Measurements from ENCODE around the gene GFI1B.
"Not testable (repeated sequence)": the region's sequence is repeated elsewhere in the genome, so short reads cannot be mapped to it uniquely, and the experiment has no call there.

GFI1B gene

DNA sequence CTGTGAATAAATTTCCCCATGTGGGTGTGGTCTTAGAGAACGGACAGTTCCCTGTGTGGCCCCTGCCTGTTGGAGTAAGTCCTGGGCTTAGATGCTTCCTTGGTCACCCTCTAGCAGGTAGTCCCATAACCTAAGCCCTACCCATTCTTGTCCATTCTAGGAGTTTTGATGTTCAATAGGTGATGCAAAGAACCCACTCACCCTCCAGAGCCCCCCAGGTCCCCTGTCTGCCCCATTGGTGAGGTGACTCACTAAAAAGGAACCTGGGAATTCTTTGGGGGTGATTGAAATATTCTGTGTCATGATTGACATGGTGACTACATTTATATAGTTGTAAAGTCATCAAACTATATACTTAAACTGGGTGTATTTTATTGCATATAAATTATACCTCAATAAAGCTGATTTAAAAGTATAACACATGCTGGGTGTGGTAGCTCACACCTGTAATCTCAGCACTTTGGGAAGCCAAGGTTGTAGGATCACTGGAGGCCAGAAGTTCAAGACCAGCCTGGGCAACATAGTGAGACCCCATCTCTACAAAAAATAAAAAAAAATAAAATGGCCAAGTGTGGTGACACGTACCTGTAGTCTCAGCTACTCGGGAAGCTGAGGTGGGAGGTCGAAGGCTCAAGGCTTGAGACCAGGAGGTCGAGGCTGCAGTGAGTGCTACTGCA lies 31.6 kb downstream of the GFI1B start:
- DNase-seq (ENCODE audit: low spot score) = no peak

DNA sequence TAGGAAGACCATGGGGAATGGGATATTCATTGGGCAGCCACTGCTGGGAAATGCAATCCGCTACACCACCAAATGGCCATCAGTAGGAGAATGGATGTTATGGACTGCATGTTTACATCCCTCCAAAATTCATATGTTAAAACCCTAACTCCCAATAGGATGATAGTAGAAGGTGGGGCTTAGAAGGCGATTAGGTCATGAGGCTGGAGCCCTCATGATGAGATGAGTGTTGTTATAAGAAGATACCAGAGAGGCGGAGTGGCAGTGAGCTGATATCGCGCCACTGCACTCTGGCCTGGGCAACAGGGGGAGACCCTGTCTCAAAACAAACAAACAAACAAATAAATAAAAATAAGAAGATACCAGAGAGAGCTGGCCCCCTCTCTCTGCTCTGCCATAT lies 36.2 kb downstream of the GFI1B start:
- DNase-seq (ENCODE audit: low spot score) = no peak

DNA sequence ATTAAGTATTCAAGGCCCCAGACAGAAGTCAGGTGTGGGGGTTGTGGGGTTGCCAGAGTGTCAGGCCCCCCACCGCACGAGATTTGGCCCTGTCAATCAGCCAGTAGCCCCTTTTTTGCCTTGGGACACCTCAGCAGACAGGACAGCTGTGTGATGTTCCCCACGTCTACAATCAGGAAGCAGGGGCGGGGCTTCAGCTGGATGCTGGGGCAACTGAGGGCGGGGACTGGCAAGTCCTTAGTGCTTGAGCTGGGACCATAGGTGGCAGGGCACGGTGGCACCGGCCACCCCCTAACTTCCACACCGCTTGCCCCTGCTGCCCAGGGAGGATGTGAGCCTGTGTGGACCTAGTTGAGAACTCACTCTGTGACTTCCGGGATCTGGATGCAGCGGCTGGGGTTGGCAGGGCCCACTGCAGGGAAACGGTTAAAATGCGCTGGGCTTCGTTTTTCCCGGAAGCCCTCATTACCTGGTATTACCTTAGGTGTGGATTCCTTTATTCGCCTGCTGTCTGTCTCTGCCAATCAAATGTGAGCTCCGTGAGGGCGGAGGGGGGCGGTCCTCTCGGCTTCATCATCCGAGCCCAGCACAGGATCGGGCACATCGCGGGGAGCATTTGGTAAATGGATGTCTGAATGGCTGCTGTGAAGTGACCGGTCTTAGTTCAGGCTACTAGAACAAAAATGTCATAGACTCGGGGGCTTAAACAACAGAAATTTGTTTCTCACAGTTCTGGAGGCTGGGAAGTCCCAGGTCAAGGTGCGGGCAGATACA lies 44.8 kb downstream of the GFI1B start:
- no peak for DNase-seq (ENCODE audit: low spot score)

DNA sequence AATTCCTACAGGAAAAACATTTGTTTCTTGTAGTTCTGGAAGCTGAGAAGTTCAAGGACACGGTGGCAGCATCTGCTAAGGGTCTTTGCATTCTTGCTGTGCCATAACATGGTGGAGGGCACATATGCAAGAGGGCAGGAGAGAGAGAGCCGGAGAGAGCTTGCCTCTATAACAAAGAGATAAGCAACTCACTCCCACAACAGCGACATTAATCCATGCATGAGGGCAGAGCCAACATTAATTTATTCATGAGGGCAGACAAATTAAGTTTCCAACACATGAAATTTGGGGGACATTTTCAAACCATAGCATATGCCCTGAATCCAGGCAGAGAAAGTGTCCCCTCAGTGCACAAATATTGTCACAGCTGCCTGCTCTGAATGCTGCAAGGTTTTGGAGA lies 47.9 kb downstream of the GFI1B start:
- no peak for DNase-seq (ENCODE audit: low spot score)

DNA sequence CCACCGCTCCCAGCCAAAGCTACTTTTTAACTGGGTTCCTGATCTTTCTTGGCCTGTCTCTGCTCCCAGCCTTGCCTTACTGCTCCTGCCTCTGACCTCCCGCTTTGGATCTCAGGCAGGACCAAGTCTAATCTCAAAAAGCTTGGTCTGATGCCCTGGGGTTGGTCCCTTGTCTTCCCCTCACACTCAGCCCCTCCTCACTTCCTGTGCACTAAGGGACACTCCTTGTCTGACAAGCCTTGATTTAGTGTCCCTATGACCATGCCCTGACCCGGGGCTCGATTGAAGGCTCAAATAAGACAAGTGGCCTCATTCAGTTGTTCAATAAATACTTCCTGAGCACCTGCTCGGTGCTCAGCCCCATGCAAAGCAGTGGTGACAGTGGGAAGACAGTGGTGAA lies 48.6 kb downstream of the GFI1B start:
- no peak for DNase-seq (ENCODE audit: low spot score)

DNA sequence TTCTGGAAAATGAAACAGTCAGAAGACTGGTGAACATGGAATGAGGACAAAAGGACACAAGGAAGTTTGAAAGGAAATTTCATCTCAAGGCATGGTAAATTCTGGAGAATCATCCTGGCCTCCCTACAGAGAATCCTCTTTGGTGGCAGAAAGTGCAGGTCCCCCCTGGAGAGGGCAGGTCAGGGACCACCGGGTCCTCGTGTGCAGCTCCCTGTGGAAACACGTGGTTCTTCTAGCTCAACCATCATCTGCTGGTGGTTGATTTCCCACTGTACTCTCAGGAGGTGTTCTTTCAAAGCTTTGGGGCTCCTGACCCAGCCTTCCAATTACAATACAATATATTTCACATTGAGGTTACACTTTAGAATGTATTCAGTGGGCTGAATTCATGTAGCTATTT lies 49.7 kb downstream of the GFI1B start:
- no peak for DNase-seq (ENCODE audit: low spot score)

DNA sequence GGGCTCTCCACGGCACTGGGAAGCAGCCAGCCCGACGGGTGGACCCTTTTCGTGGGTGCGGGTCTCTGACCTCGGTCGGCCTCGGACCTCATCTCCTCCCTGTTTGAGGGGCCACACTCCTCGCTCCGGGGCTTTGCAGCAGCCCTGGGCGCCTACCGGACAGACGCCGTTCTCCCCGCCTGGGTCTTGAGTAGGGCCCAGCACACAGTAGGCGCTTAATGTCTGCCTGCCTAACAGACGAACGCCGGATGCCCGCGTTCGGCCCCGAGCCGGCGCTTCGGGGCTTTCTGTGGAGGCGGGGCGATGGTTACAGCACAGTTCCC lies 51.5 kb downstream of the GFI1B start:
- no peak for DNase-seq (ENCODE audit: low spot score)

DNA sequence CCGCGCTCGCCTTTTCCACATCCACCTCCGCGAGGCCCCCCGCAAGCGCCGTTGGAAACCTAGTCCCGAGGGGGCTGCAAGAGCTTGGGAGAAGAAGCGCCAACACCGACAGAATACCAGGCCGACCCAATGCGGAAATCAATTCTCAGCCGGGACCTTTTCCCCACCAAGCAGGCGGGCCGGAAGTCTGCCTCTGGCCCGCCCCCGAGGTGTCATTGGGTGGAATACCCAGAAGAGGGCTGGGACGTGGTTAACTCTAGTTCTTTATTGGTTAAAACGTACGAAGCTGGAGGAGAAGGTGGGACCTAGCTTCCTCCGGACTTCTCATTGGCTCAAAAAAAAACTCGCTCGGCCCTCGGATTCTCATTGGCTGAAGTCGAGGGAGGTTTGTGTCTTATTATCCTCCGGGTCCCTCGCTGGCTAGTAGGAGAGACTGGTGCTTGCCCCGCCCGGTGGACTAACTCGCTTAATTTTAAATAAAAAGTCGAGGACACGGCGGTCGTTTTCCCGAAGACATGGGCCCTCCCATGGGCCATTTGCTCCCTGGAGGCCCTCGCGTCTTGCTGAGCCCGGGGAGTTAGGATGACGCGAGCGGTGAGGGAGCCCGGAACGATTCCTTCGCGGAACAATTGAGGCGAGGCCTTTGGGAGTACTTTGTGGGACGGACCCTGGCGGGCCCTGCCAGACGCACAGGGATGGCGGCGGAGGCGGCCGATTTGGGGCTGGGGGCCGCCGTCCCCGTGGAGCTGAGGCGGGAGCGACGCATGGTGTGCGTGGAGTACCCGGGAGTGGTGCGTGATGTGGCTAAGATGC lies 52.0 kb downstream of the GFI1B start, which contains the start of gene GTF3C5:
TSS of gene GTF3C5 (plus strand) at position 681 of the 813 bp plus-strand sequence. CDS start at position 696, 15 bp downstream.
- peak; percentile 99 for DNase-seq (ENCODE audit: low spot score)

DNA sequence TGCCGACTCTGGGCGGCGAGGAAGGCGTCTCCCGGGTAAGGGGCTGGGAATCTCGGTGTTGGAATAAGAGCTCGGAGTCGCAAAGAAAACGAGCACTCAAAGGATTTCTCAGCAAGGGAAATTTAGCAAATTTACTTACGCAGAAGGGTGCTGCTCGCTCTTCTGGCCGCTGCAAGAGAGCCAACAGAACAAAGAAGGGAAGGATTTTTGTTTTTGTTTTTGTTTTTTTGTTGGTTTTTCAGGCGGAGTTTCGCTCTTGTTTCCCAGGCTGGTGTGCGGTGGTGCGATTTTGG lies 52.6 kb downstream of the GFI1B start:
- no peak for DNase-seq (ENCODE audit: low spot score)

DNA sequence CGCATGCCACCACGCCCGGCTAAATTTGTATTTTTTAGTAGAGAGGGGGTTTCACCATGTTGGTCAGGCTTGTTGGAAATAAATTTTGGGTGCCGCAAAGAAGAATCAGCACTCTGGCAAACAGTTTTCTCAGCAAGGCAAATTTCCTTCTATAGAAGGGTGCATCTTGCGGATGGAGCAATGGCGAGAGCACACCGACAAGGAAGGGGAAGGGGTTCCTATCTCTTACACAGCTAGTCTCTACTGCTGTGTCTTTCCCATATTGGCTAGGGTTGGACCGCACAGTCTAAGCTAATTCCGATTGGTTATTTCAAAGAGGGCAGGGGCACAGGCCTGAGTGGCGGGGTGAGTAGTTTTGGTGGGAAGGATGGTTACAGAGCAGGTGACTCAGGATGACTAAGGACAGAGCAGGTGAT lies 53.0 kb downstream of the GFI1B start:
- no peak for DNase-seq (ENCODE audit: low spot score)

DNA sequence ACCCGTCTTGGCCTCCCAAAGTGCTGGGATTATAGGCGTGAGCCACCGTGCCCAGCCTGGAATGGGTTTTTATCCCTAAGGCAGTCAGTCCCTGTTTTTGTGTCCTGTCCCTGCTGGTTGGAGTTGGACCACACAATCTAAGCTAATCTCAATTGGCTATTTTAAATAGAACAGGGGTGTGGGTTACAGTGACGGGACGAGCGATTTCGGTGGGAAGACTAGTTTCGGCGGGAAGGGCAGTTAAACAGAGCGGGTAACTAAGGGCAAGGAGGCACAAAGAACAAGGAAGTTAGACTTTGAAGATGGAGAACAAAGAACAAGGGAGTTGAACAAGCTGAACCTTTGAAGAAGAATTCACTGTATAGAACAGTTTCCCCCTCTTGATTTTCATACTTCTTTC lies 53.7 kb downstream of the GFI1B start:
- DNase-seq (ENCODE audit: low spot score) = no peak

DNA sequence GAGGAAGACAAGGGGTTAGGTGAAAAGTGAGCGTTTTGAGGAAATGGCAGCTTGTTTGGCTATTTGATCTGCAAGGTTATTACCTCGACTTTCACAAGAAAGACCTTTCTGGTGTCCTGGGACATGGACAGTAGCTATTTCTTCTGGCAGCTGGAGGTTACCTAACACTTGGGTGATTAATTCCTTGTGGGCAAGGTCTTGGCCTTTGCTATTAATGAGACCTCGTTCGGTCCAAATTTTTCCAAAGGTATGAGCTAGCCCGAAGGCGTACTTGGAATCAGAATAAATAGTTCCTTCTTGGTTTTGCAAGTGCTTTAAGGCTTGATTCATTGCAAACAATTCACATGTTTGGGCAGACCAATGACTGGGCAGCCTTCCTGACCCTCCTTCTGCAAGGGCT lies 57.2 kb downstream of the GFI1B start:
- DNase-seq (ENCODE audit: low spot score) = no peak

DNA sequence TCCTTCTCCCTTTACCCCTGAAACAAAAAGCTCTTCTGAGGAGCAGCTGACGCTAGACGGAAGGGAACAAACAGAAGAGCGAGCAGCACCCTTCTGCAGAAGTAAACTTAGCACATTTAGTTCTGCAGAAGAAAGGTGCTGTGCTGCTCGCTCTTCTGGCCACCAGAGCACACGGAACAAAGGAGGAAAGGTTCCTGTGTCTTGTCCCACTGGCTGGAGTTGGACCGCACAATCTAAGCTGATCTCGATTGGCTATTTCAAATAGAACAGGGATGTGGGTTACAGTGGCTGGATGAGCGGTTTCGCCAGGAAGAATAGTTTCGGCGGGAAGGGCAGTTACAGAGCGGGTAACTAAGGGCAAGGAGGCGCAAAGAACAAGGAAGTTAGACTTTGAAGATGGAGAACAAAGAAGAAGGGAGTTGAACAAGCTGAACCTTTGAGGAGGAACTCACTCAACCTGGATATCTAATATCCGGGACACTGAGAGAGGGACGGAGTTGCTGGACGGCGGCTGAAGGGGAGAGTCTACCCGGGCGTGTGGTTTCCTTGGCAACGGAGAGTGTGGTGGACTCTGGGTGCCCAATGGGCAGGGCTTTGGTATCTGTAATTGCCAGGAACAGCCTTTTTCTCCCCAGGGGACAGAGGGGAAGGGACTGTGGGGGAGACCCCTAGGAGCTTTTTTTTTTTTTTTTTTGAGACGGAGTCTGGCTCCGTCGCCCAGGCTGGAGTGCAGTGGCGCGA lies 59.5 kb downstream of the GFI1B start:
- DNase-seq (ENCODE audit: low spot score) = no peak

DNA sequence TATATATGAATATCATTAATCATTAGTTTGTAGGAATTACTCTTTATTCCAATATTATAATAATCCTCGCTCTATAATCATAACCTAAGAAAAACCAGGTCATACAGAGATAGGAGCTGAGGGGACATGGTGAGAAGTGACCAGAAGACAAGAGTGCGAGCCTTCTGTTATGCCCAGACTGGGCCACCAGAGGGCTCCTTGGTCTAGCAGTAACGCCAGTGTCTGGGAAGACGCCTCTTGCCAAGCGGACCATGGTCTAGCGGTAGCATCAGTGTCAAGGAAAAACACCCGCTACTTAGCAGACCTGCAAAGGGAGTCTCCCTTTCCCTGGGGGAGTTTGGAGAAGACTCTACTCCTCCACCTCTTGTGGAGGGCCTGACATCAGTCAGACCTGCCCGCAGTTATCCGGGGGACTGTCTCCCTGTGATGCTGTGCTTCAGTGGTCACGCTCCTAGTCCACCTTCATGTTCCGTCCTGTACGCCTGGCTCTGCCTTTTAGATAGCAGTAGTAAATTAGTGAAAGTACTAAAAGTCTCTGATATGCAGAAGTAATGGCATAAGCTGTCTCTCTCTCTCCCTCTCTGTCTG lies 62.5 kb downstream of the GFI1B start:
- DNase-seq (ENCODE audit: low spot score) = not testable (repeated sequence)

All from iPS-NIHi11 (cell line).